Trophoblast cell (in vitro differentiated cells and primary cell): ENCODE measurements around the gene BDKRB1.

Experiments used
- DNase-seq, 2 donors: peaks; one replicate each; pipeline ENCODE4 v3.0.0-alpha.2; 2016
- H2AFZ ChIP-seq: 2 replicates; pipeline ENCODE4 v1.6.1; 2013; ENCODE audit warnings: low read length, moderate library complexity, mild to moderate bottlenecking; ENCODE audit not compliant: insufficient read depth, poor library complexity
- H2AK5ac ChIP-seq: 2 replicates; pipeline ENCODE4 v1.6.1; 2013; ENCODE audit warnings: mild to moderate bottlenecking, low read length
- H2BK120ac ChIP-seq: 2 replicates; pipeline ENCODE4 v1.6.1; 2013; ENCODE audit warnings: low read length, mild to moderate bottlenecking, moderate library complexity; ENCODE audit not compliant: insufficient read depth, poor library complexity
- H2BK12ac ChIP-seq: 2 replicates; pipeline ENCODE4 v1.6.1; 2013; ENCODE audit warnings: mild to moderate bottlenecking, low read length, moderate library complexity
- H2BK5ac ChIP-seq: 2 replicates; pipeline ENCODE4 v1.6.1; 2013; ENCODE audit warnings: low read length, low read depth, moderate library complexity, mild to moderate bottlenecking; ENCODE audit not compliant: poor library complexity
- H3K14ac ChIP-seq: 2 replicates; pipeline ENCODE4 v1.6.1; 2013; ENCODE audit warnings: mild to moderate bottlenecking, low read length
- H3K18ac ChIP-seq: 2 replicates; pipeline ENCODE4 v1.6.1; 2013; ENCODE audit warnings: mild to moderate bottlenecking, low read length
- H3K23ac ChIP-seq: 2 replicates; pipeline ENCODE4 v1.6.1; 2013; ENCODE audit warnings: low read length
- H3K27ac ChIP-seq: 2 replicates; pipeline ENCODE4 v1.5.1; 2013; ENCODE audit warnings: low read depth, mild to moderate bottlenecking, inconsistent platforms, low read length, moderate library complexity
- H3K27me3 ChIP-seq: 2 replicates; pipeline ENCODE4 v1.6.1; 2013; ENCODE audit warnings: inconsistent platforms, mild to moderate bottlenecking, low read length, moderate library complexity; ENCODE audit not compliant: insufficient read depth
- H3K36me3 ChIP-seq, 2 experiments: 1 replicate in 1 of 2; 2 replicates in 1 of 2; pipeline ENCODE4 v1.6.1; 2013; ENCODE audit warnings: low read length in 2 of 2, mild to moderate bottlenecking in 2 of 2, moderate library complexity in 1 of 2; ENCODE audit not compliant: insufficient read depth in 2 of 2, control insufficient read depth in 1 of 2
- H3K4ac ChIP-seq: 2 replicates; pipeline ENCODE4 v1.6.1; 2013; ENCODE audit warnings: low read depth, mild to moderate bottlenecking, low read length, moderate library complexity
- H3K4me1 ChIP-seq, 2 experiments: 1 replicate in 1 of 2; 2 replicates in 1 of 2; pipeline ENCODE4 v1.6.1; 2013; ENCODE audit warnings: low read length in 2 of 2, mild to moderate bottlenecking in 2 of 2, moderate library complexity in 1 of 2; ENCODE audit not compliant: insufficient read depth in 2 of 2, control insufficient read depth in 1 of 2
- H3K4me2 ChIP-seq: 2 replicates; pipeline ENCODE4 v1.6.1; 2013; ENCODE audit warnings: inconsistent platforms, mild to moderate bottlenecking, low read length, moderate library complexity
- H3K4me3 ChIP-seq: 2 replicates; pipeline ENCODE4 v1.5.1; 2013; ENCODE audit warnings: mild to moderate bottlenecking, low read depth, low read length, inconsistent platforms
- H3K79me1 ChIP-seq: one replicate; pipeline ENCODE4 v1.6.1; 2013; ENCODE audit warnings: low read length
- H3K79me2 ChIP-seq: 2 replicates; pipeline ENCODE4 v1.6.1; 2013; ENCODE audit warnings: low read length, mild to moderate bottlenecking; ENCODE audit not compliant: control insufficient read depth, insufficient read depth, poor library complexity
- H3K9ac ChIP-seq: 2 replicates; pipeline ENCODE4 v1.6.1; 2013; ENCODE audit warnings: mild to moderate bottlenecking, low read length
- H3K9me3 ChIP-seq: 2 replicates; pipeline ENCODE4 v1.6.1; 2013; ENCODE audit warnings: low read depth, mild to moderate bottlenecking, control low read depth, inconsistent platforms, low read length; ENCODE audit not compliant: insufficient read depth
- H4K12ac ChIP-seq: 2 replicates; pipeline ENCODE4 v1.6.1; 2013; ENCODE audit warnings: low read depth, mild to moderate bottlenecking, low read length, moderate library complexity
- H4K8ac ChIP-seq: 2 replicates; pipeline ENCODE4 v1.6.1; 2013; ENCODE audit warnings: low read depth, mild to moderate bottlenecking, low read length, moderate library complexity
- H4K91ac ChIP-seq: one replicate; pipeline ENCODE4 v1.6.1; 2013; ENCODE audit warnings: low read depth, mild to moderate bottlenecking, low read length, moderate library complexity
- WGBS: extraction: QIAGEN DNeasy Blood & Tissue Kit; methylation state at CpG from one replicate; pipeline ENCODE4 v1.1.7; 2013; ENCODE audit warnings: missing lambda C conversion rate; ENCODE audit not compliant: insufficient read length, insufficient coverage; ENCODE audit errors: extremely low coverage; 5-methylcytosine and 5-hydroxymethylcytosine counted together

The BDKRB1 gene

GRCh38 chr14:96232506-96232905, 23.5 kb upstream of the BDKRB1 start:
- no peak overlapping the region for H2AFZ ChIP-seq
- no peak overlapping the region for H2BK5ac ChIP-seq
- no peak for DNase-seq
- H3K27me3 ChIP-seq: no peaks in the 10 kb centered on the region
- no CpG with 5 or more reads among the region's 11 CpGs for WGBS
- no peak overlapping the region for H3K27ac ChIP-seq
- no peak overlapping the region for H2BK120ac ChIP-seq
- H3K9me3 ChIP-seq: peaks cover 3% of the 10 kb centered on the region
- no peak overlapping the region for H3K14ac ChIP-seq
- H3K4me2 ChIP-seq: no peak overlapping the region
- H3K79me1 ChIP-seq: no peaks in the 10 kb centered on the region
- H3K4me3 ChIP-seq: no peak overlapping the region
- H3K23ac ChIP-seq: no peak overlapping the region
- no peak overlapping the region for H2BK12ac ChIP-seq
- H2AK5ac ChIP-seq: no peak overlapping the region
- no peak overlapping the region for H3K9ac ChIP-seq
- H3K36me3 ChIP-seq: peaks cover 19 to 28% of the 10 kb centered on the region in 2 experiments
- H3K4me1 ChIP-seq: peaks cover 0 to 7% of the 10 kb centered on the region in 2 experiments
- H4K91ac ChIP-seq: no peak overlapping the region
- H3K4ac ChIP-seq: no peak overlapping the region
- no peak overlapping the region for H4K12ac ChIP-seq
- H3K18ac ChIP-seq: no peak overlapping the region
- no peak overlapping the region for H4K8ac ChIP-seq
- H3K79me2 ChIP-seq: no peaks in the 10 kb centered on the region

- Histone ChIP-seq H3K18ac (no peak overlapping the region), H4K12ac (no peak overlapping the region), H3K4me2 (no peak overlapping the region), H3K4me1 (peaks cover 2 to 7% of the 10 kb centered on the region in 2 experiments), H3K4me3 (no peak overlapping the region), H4K91ac (no peak overlapping the region), H3K23ac (no peak overlapping the region), H3K79me1 (no peaks in the 10 kb centered on the region), H3K27ac (no peak overlapping the region), H3K14ac (no peak overlapping the region), H3K9ac (no peak overlapping the region), H2BK120ac (no peak overlapping the region), H3K4ac (no peak overlapping the region), H3K36me3 (peaks cover 24 to 35% of the 10 kb centered on the region in 2 experiments), H4K8ac (no peak overlapping the region), H2AK5ac (no peak overlapping the region), H2AFZ (no peak overlapping the region), H3K27me3 (no peaks in the 10 kb centered on the region), H2BK12ac (no peak overlapping the region), H3K79me2 (no peaks in the 10 kb centered on the region), H2BK5ac (no peak overlapping the region), H3K9me3 (peaks cover 4% of the 10 kb centered on the region)
- WGBS: no CpG with 5 or more reads among the region's 3 CpGs
- no peak for DNase-seq
Observed at GRCh38 chr14:96233661-96234060, 22.3 kb upstream of the BDKRB1 start.

DNA sequence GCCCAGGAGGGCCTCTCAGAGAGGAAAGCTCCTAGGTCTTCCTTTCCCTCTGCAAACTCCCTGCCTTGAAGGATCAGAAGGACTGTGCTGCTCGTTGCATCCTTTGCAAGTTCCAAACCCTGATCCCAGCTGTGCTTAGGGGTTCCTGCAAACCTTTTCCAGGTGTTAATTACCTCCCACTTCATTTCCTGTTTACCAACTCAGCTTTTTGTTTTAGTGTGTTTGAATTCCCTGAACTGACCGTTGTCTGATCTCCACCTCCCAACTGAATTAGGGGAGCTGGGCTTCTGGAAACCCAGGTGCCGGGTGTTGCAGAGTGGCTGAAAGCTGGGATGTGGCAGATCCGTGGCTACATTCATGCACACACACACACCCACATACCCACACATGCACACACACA, 20.6 kb upstream of the BDKRB1 start:
- no peak overlapping the region for H3K27ac ChIP-seq
- H2BK12ac ChIP-seq: no peak overlapping the region
- H3K4me1 ChIP-seq: peaks cover 4 to 11% of the 10 kb centered on the region in 2 experiments
- H4K12ac ChIP-seq: no peak overlapping the region
- H3K36me3 ChIP-seq: peaks cover 32 to 49% of the 10 kb centered on the region in 2 experiments
- no peaks in the 10 kb centered on the region for H3K79me2 ChIP-seq
- no peak overlapping the region for H4K8ac ChIP-seq
- no peak overlapping the region for H2BK5ac ChIP-seq
- no peak overlapping the region for H3K9ac ChIP-seq
- no peak overlapping the region for H3K23ac ChIP-seq
- WGBS: no CpG with 5 or more reads among the region's 4 CpGs
- H3K14ac ChIP-seq: no peak overlapping the region
- no peak overlapping the region for H3K4me3 ChIP-seq
- peaks cover 3% of the 10 kb centered on the region for H3K9me3 ChIP-seq
- no peak overlapping the region for H2BK120ac ChIP-seq
- H3K18ac ChIP-seq: no peak overlapping the region
- no peak overlapping the region for H3K4me2 ChIP-seq
- no peak overlapping the region for H2AK5ac ChIP-seq
- no peaks in the 10 kb centered on the region for H3K79me1 ChIP-seq
- H4K91ac ChIP-seq: no peak overlapping the region
- DNase-seq: no peak
- no peak overlapping the region for H2AFZ ChIP-seq
- H3K27me3 ChIP-seq: no peaks in the 10 kb centered on the region
- no peak overlapping the region for H3K4ac ChIP-seq

GRCh38 chr14:96237641-96238040, 18.4 kb upstream of the BDKRB1 start:
- Histone ChIP-seq H3K4me2 (no peak overlapping the region), H3K4me3 (no peak overlapping the region), H2AK5ac (no peak overlapping the region), H2BK5ac (no peak overlapping the region), H4K12ac (no peak overlapping the region), H4K91ac (no peak overlapping the region), H3K36me3 (peaks cover 47 to 64% of the 10 kb centered on the region in 2 experiments), H3K9ac (no peak overlapping the region), H3K27ac (no peak overlapping the region), H3K4me1 (peaks cover 4 to 11% of the 10 kb centered on the region in 2 experiments), H3K4ac (no peak overlapping the region), H3K79me2 (no peaks in the 10 kb centered on the region), H4K8ac (no peak overlapping the region), H2AFZ (no peak overlapping the region), H3K27me3 (no peaks in the 10 kb centered on the region), H3K18ac (no peak overlapping the region), H2BK120ac (no peak overlapping the region), H3K79me1 (no peaks in the 10 kb centered on the region), H2BK12ac (no peak overlapping the region), H3K23ac (no peak overlapping the region), H3K14ac (no peak overlapping the region), H3K9me3 (peaks cover 13% of the 10 kb centered on the region)
- no peak for DNase-seq
- no CpG with 5 or more reads among the region's 2 CpGs for WGBS
